ENCODE data around the gene HUNK.

Gene HUNK

DNA sequence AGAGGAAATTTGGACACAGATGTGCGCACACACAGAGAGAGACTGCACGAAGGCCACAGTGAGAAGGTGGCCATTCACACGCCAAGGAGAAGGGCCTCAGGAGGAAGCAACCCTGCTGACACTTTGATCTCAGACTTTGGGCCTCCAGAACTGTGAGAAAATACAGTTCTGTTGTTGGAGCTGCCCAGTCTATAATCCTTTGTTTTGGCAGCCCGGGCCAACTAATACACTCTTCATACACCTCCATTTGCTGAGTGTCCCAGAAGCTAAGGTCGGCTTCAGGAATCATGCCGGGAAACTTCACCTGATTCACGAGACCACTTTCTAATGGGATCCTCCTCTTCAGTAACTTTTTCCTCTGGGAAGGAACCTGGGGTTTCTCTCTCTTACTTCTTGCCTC, 23.2 kb downstream of the HUNK start:
- DNase-seq (ENCODE audit: low spot score) = no peak

DNA sequence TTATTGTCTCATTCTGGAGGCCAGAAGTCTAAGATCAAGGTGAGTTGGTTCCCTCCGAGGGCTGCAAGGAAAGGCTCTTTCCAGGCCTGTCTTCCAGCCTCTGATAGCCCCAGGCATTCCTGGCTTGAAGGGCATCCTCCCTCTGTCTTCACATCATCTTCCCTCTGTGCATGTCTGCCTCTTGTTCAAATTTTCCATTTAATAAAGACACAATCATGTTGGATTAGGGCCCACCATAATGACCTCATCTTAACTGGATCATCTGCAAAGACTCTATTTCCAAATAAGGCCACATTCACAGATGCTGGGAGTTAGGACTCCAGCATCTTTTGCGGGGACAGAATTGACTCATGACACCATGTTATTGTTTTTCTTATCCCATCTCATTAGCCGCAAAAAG, 24.5 kb downstream of the HUNK start:
- no peak for DNase-seq (ENCODE audit: low spot score)

DNA sequence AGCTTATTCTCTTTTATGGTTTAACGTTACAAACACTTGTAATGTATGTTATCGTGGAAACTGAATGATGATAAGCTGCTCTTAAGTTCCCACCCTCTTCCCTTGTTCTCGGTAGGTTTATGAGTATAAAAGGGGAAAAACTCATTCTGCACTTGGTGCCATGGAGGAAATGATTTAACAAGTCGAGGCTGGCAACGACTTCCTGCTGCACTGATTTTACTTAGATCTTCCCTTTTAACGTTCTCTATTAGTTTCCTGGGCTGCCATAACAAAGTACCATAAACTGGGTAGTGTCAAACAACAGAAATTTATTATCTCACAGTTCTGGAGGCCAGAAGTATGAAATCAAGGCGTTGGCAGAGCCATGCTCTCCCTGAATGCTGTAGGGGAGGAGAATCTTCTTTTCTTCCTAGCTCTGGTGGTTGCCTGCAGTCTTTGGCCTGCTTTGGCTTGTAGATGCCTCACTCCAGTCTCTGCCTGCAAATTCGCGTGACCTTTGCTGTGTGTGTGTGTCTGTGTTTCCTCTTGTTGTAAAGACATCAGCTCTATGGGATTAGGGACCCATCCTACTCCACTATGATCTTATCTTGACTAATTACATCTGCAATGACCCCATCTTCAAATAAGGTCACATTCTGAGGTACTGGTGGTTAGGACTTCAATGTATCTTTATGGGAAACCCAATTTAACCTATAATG, 26.3 kb downstream of the HUNK start:
- no peak for DNase-seq (ENCODE audit: low spot score)

DNA sequence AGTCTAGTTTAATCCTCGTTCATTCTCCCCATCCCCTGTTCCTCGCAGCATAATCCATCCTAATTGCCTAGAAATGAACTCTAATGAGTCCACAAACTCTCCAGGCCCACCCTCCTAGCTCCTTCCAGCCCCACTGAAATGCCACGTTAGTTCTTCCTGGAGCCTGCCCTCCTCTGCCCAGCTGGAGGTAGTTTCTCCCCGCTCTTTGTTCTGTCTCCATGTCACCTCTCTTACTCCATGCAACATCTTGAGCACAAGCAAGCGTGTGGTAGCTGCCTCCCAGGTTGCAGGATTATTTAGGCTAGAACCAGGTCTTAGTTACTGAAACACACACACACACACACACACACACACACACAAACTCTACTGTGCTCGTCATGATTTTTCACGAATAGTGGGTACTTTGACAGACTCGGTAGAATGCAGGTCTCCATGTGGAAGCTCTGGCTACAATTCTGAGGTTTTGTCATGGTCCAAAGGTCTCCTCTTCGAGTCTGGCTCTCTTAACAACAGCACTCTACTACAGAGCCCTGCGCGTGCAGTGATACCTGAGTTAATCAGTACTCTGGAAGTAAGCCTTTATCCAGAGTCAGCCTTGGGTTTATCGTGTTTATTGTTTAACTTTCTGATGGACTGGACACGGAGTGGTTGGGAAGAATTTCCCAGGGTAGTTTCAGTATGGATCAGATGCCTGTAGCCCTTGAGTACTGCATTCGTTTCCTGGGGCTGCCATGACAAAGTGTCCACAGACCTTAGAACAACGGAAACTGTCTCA, 27.5 kb downstream of the HUNK start:
- no peak for DNase-seq (ENCODE audit: low spot score)

DNA sequence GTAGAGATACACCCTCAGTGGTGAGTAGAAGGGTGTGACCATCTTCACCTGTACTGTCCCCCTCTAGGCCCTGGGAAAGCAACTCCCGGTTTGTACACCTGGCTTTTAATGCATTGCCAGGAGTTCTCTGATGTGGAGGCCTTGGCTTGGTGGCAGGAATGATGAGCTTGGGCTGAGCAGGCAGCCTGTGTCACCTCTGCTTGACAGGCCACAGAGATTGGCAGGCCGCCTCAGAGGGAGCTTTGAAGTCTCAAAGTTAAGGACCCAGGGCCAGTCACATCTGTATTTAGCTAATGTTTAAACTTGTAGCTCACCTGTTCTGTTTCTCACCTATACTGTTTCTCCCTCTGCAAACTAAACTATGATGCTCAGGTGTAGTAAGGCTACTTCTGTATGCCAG, 28.5 kb downstream of the HUNK start:
- no peak for DNase-seq (ENCODE audit: low spot score)

DNA sequence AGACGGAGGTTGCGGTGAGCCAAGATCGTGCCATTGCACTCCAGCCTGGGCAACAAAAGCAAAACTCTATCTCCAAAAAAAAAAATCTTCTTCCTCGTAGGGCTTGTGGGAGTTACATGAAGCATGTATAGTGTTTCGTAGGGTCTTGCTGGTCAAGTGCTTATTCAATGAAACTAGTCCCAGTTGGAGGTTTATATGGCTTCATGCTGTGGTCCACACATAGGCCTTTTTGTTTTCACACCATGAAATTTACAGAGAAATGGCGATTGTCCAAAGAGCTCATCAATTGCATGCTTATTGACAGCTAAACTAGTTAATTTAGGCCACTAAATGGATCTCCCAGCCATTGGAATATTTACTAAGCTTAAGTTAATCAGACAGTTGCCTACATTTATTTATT, 29.6 kb downstream of the HUNK start:
- no peak for DNase-seq (ENCODE audit: low spot score)

DNA sequence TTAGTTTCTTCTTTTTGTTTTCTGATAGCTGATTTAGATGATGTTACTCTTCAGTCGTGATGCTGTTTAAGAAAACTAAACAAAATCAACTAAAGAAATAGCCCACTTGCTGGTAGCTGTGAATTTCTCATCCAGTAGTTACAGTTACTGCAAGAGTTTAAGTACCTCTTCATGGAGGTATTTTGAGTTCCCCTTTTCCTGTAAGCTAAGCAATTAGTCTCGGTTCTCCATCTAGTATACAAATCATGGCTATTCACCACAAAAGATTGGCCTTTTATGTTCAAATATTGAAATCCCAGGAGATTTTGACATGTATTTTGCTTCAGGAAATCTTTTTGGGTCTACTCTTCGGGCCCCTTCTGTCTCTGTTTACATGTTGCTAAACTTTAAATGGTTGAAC, 31.1 kb downstream of the HUNK start:
- DNase-seq (ENCODE audit: low spot score) = no peak

DNA sequence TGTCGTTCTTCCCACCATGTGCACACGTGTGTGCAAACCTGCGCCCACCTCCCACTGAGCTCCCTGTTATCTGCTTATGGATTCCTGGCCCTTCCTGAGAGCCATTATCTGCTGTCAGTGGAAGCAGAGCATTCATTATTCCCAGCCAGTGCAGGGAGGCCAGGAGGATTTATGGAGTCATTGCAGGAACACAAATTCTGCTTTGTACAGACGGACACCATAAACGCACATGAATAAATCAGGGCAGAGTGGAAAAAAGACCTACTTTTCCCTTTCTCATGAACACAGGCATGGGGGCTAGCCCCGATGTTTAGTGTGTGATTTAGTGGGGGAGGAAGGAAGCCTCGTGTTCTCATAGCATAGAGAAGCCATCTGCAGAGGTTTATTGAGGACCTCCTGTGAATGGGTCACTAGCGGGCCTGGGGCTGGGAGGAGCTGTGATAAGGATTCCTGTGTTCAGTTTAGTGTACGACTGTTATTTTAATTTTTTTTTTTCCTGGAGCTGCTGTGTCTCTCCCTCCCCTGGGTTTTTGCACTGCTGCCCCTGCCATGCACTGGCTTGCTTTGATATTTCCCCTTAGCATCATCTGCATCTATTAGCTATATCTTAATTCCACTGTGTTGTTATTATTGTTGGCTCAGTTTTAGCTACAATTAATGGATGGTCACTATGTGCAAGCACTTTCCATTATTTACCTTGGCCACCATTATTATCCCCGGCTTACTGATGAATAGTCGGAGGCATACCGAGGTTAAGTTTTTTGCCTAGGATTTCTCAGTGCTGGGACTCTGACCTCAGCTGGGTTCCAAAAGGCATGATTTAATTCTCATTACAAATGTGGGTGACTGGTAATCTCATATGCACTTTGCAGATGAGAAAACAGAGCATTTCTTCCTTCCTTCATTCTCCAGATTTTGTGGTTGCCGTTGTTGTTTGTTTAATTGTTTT, 33.0 kb downstream of the HUNK start:
- DNase-seq (ENCODE audit: low spot score) = no peak

DNA sequence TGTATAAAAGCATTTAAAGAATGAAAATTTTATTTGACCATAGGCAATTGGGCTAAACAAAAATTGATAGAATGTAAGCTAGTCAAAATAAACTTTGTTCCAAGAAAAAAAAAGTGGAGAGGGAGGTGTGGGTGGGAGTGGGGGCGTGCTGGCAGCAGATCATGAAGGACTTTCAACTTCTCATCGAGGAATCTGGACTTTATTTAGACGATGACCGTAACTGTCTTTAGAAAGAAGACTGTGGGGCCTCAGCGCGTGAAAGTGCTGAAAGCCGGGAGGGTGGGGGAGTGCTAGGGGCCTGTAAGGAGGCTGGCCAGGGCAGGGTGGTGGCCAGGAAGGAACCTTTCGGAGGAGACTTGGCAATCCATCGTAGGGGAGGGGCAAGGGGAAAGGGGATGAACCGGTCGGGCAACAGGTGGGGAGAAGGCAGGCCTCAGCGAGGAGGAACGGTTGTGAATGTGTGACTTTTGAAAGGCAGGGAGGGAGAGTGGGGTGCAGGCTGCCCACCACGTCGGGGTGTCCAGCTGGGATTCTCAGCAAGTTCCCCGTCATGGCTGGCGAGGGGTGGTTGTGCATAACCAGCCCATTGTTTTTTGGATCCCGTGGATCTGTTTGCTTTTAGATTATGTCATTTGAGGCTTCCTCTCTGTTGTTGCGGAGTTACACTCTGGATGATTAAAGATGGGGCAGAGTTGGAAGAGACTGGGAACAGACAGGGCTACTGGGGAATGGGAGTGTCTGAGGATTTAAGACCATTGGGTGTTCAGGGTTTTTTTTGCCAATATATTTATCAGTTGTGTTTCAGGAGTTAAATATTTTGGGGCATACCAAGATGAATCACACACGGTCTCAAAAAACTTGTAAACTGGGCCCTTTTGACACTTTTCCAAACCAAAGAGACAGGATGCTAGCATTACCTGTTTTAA, 35.5 kb downstream of the HUNK start:
- DNase-seq (ENCODE audit: low spot score) = peak; percentile 84

DNA sequence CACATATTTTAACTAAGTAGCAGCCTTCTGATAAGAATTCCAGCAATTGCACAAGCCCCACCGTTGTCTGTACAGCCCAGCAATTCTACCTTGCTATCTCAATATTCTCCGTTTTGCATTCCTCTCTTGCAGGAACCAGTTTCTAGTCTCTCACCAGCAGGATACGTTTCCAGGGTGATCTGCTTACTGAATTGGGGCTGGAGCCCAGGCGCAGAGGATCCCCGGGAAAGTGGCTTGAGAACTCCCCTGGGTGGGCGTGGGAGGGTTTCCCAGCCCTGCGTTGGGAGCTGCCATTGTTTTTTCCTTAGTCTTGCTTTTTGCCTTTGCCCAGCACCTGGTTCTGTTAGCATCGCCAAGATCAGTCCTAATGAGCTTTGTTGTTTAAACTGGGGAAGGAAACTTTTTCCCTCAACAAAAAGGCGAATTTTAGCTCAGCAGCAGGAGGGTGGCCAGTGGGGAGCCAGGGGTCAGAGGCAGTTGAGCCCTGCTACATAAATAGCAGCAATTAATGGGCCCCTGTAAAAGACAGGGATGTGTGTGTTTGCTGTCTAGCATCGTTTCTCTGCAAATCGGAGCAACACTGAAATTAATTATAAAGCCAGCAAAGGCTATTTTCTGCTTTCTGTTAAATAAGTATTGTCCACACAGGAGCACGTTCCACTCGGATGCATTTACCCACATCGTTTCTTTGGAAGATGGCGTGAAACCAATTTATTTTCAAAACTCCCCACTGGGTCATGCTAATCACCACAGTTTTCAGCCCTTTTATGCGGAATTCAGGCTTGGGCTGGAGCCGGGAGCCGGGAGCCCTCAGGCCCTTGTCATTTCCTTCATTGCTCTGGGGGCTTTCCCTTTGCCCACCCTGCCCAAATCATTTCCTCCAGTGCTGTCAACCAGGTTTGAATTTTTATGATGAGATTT, 36.6 kb downstream of the HUNK start:
- DNase-seq (ENCODE audit: low spot score) = peak; percentile 38

DNA sequence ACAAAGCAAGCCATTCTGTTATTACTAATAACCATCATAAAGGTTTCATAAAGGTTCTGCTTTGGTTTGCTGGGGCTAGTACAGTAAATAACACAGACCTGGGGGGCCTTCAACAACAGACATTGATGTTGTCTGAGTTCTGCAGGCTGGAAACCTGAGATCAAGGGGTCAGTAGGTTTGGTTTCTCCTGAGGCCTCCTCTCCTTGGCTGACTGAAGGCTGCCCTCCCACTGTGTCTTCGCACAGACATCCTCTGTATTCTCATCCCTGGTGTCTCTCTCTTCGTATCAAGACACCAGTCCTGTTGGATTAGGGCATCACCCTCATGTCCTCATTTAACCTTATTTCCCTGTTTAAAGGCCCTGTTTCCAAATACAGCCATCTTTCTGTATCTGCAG, 37.3 kb downstream of the HUNK start:
- no peak for DNase-seq (ENCODE audit: low spot score)

DNA sequence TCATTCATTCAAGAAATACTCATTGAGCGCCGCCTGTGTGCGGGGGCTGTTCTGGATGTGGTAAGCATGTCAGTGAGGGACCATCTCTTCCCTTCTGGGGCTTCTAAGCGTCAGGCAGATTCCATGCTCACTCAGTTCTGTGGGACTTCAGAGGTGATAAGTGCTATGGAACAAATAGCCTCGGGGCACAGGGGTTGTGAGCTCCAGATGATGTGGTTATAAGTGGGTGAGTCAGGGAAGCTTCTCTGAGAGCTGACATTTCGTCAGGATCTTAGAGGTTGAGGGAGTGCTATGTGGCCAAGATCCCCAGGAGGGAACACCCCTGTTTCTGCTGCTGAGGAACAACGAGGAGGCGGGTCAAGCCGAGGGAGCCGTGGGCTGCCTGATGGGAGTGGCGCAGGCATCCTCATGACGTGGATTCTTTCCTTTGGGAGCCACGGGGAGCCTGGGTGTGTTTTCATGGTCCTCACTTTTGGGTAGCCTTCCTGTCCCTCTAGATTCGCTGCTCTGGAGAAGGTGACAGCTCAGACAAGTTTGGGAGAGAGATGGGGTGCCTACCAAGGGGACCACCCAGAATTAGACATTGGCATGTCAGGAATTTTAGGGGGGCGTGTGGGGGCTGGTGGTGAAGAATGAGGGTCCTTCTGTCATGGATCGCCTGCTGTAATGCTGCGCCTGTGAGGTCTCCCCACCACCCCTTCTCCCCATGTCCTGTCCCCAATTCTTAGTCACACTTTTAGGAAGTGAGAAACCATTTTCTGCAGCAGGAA, 38.5 kb downstream of the HUNK start:
- DNase-seq (ENCODE audit: low spot score) = peak; percentile 80

DNA sequence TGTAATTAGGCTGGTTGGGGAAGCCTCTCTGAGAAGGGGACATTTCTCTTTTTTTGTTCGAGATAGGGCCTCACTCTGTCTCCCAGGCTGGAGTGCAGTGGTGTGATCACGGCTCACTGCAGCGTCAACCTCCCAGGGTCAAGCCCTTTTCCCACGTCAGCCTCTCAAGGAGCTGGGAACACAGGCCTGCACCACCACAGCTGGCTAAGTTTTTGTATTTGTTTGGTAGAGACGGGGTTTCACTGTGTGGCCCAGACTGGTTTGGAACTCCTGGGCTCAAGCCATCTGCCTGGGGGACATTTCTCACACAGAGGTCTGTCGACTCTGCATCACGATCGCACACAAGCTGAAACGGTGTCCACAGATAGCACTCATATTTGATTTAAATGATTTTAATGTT, 39.7 kb downstream of the HUNK start:
- no peak for DNase-seq (ENCODE audit: low spot score)

DNA sequence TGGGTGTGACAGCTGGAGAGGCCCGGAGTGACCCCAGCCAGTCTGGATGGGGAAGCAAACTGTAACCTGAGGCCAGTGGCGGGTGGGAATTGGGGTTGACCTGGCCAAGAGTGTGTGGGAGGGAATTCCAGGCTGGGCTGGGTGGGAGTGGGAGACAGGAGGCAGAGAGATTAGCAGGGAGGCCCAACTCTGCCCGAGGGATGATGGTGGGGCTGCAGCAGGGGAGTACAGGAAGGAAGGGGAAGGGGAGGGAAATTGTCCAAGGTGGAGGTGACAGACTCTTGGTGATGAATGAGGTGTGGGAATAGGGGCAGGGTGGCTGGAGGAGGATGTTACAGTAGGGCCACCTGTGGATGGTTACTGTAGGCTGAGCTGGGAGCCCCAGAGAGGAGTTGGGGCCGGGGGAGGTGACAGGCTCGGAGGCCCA, 40.4 kb downstream of the HUNK start:
- no peak for DNase-seq (ENCODE audit: low spot score)

DNA sequence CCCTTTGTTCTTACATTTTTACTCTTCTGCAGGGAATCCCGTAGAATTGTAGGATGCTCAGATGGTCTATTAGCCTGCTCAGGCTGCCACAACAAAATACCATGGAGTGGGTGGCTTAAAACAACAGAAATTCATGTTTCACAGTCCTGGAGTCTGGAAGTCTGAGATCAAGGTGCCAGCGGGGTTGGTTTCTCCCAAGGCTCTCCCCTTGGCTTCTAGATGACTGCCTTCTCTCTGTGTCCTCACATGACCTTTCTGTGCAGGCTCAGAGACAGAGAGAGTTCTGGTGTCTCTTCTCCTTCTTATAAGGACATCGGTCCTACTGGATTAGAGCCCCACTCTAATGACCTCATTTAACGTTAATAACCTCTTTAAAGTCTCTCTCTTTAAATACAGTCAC, 41.7 kb downstream of the HUNK start:
- no peak for DNase-seq (ENCODE audit: low spot score)

DNA sequence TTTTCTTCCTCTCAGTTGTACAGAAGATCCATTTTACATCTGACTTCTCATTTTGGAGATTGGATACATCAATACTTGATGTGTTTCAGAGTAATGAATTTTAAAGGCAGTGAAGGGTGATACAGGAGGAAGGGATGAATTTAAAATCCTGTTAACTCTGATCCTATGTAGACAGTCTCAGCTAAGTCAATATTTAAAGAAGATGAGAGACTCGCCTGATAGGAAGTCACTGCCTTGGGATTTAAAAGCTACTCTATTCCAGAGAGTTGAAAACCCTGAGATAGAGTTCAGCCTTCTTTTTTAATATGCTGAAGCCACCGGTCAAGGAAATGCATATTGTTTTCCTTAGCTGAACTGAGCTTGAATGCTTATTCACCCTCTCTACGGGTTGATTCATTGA, 42.7 kb downstream of the HUNK start:
- no peak for DNase-seq (ENCODE audit: low spot score)

DNA sequence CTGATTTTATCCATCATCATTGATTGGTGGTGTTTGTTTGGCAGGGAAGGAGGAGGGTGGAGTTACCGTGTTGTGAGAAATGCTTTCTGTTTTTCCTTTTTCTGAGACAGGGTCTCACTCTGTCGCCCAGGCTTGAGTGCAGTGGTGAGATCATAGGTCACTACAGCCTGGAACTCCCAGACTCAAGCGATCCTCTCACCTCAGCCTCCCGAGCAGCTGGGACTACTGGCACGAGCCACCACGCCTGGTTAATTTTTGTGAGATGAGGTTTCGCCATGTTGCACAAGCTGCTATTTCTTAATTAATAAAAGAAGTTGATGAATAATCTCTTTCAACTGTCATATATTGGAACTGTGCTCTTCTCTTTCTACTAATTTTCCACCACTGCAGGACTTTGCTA, 44.3 kb downstream of the HUNK start:
- no peak for DNase-seq (ENCODE audit: low spot score)

DNA sequence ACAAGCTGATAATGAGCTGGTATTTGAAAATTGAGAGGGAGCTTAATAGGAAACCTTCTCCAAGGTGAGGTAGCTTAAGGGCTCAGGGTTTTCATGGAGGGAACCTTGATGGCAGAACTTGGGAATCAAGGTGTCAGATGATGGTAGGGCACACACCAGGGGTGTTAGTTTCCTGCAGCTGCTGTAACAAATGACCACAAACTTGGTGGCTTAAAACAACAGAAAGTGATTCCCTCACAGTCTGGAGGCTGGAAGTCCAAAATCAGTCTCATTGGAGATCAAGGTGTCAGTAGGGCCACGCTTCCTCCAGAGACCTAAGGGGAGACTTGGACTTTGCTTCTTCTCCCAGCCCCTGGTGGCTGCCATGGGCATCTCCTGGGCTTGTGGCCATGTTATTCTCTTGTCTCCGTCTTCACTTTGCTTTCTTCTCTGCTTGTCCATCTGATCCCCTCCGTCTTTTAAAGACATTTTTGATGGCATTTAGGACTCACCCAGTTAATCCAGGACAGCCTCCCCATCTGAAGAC, 45.5 kb downstream of the HUNK start:
- DNase-seq (ENCODE audit: low spot score) = no peak

DNA sequence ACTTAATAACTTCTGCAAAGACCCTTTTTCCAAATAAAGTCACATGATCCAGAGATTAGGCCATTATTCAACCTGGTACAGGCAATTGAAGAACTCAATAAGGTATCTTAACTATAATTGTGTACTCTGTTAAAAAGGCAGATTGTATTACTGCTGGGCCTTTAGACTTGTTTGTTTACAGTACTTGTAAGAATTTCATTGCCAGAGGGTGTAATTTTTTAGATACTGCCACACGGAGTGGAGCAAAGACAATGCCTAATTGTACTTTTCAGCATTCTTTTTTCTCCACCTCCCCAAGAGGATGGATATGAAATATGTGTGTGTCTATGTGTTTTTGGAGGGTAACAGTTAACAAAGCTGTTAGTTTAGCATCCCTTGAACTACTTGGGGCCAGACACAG, 47.5 kb downstream of the HUNK start:
- DNase-seq (ENCODE audit: low spot score) = no peak
